WTC11 (cell line): ENCODE results near the gene ADK. TPM values are rescaled to one million over a fixed set of nuclear protein-coding genes. Genes with fewer than 3 reads are reported as not detected.
A peak's percentile ranks its signal among the peaks of the same experiment; 100 is the strongest.

Source experiments
- ATAC-seq: fragments of 200-7000 bp; cut with Tn5 transposase; 2 replicates; pipeline ENCODE4 v1.10.0; 2021; ENCODE audit warnings: mild to moderate bottlenecking, moderate library complexity
- CTCF ChIA-PET: fragments of 300-600 bp; sonication (Branson Sonifier 250); formaldehyde crosslinking; loops from one replicate; lab custom pipeline; 2021; ENCODE audit warnings: antibody characterized with exemption; lab: Charles Lee
- POLR2A ChIA-PET: fragments of 350-600 bp; sonication (Branson Sonifier 250); formaldehyde crosslinking; loops from one replicate; lab custom pipeline; 2021; ENCODE audit warnings: antibody characterized with exemption; lab: Charles Lee
- DNase-seq: peaks from one replicate; pipeline ENCODE4 v3.0.0; 2021; ENCODE audit warnings: low spot score
- H3K27ac Mint-ChIP-seq: 2 replicates; pipeline ENCODE4 v1.8.0; 2021; ENCODE audit warnings: mixed read lengths
- H3K27me3 Mint-ChIP-seq: 2 replicates; pipeline ENCODE4 v1.8.0; 2021; ENCODE audit warnings: low read depth, mild to moderate bottlenecking, moderate library complexity, mixed read lengths
- H3K36me3 Mint-ChIP-seq: 2 replicates; pipeline ENCODE4 v1.8.0; 2021; ENCODE audit warnings: mixed read lengths
- H3K4me1 Mint-ChIP-seq: 2 replicates; pipeline ENCODE4 v1.8.0; 2022; ENCODE audit warnings: mixed read lengths
- H3K4me3 Mint-ChIP-seq: 2 replicates; pipeline ENCODE4 v1.8.0; 2021; ENCODE audit warnings: mild to moderate bottlenecking, moderate library complexity, mixed read lengths
- H3K9me3 Mint-ChIP-seq: 2 replicates; pipeline ENCODE4 v1.8.0; 2021; ENCODE audit warnings: mixed read lengths
- FOXP1 ChIP-seq: sonication (generic); formaldehyde crosslinking; IDR thresholded peaks from 2 replicates; pipeline ENCODE4 v1.8.0; 2022; ENCODE audit warnings: missing genetic modification reagents, mild to moderate bottlenecking, moderate library complexity, borderline replicate concordance
- GRHL2 ChIP-seq: fragments of 250-450 bp; sonication (Bioruptor Pico); IDR thresholded peaks from 2 replicates; pipeline ENCODE4 v1.8.0; 2022; ENCODE audit warnings: mild to moderate bottlenecking, moderate library complexity; ENCODE audit not compliant: insufficient replicate concordance, severe bottlenecking
- NFE2L1 ChIP-seq: sonication (generic); formaldehyde crosslinking; IDR thresholded peaks from 2 replicates; pipeline ENCODE4 v1.8.1; 2023; ENCODE audit warnings: missing genetic modification reagents
- RELA ChIP-seq: sonication (generic); formaldehyde crosslinking; IDR thresholded peaks from 2 replicates; pipeline ENCODE4 v1.8.1; 2022; ENCODE audit warnings: missing genetic modification reagents, mild to moderate bottlenecking, borderline replicate concordance
- ZBTB21 ChIP-seq: sonication (generic); formaldehyde crosslinking; IDR thresholded peaks from 2 replicates; pipeline ENCODE4 v1.8.1; 2023; ENCODE audit warnings: mild to moderate bottlenecking, missing genetic modification reagents, borderline replicate concordance
- ZNF232 ChIP-seq: sonication (generic); formaldehyde crosslinking; IDR thresholded peaks from 2 replicates; pipeline ENCODE4 v1.8.0; 2022; ENCODE audit warnings: mild to moderate bottlenecking, missing genetic modification reagents
- ZNF416 ChIP-seq: fragments of 250-450 bp; sonication (Bioruptor Pico); IDR thresholded peaks from 2 replicates; pipeline ENCODE4 v1.9.0; 2021; ENCODE audit warnings: mild to moderate bottlenecking, inconsistent platforms
- ZNF671 ChIP-seq: fragments of 250-450 bp; sonication (Bioruptor Pico); IDR thresholded peaks from 2 replicates; pipeline ENCODE4 v1.8.0; 2021; ENCODE audit warnings: mild to moderate bottlenecking
- total RNA-seq: library from RNA; stranded (reverse); gene quantifications from 3 replicates; pipeline ENCODE4 v1.2.3, GENCODE V29; 2021
- TF ChIP-seq, protein P1 (sequence below): sonication (generic); formaldehyde crosslinking; IDR thresholded peaks from 2 replicates; pipeline ENCODE4 v1.8.1; 2023; ENCODE audit warnings: mild to moderate bottlenecking, missing genetic modification reagents
- TF ChIP-seq, protein P2 (sequence below): sonication (generic); formaldehyde crosslinking; conservative IDR thresholded peaks from 2 replicates; pipeline ENCODE4 v1.8.1; 2022; ENCODE audit warnings: mild to moderate bottlenecking, missing genetic modification reagents
- TF ChIP-seq, protein P3 (sequence below): sonication (generic); formaldehyde crosslinking; IDR thresholded peaks from 2 replicates; pipeline ENCODE4 v1.8.1; 2023; ENCODE audit warnings: mild to moderate bottlenecking, missing genetic modification reagents
- TF ChIP-seq, protein P4 (sequence below): sonication (generic); formaldehyde crosslinking; IDR thresholded peaks from 2 replicates; pipeline ENCODE4 v1.8.0; 2022; ENCODE audit warnings: mild to moderate bottlenecking, missing genetic modification reagents
- TF ChIP-seq, protein P5 (sequence below): sonication (generic); formaldehyde crosslinking; IDR thresholded peaks from 2 replicates; pipeline ENCODE4 v1.8.0; 2023; ENCODE audit warnings: missing genetic modification reagents
- TF ChIP-seq, protein P6 (sequence below): sonication (generic); formaldehyde crosslinking; IDR thresholded peaks from 2 replicates; pipeline ENCODE4 v1.8.1; 2022; ENCODE audit warnings: missing genetic modification reagents, borderline replicate concordance
- TF ChIP-seq, protein P7 (sequence below): sonication (generic); formaldehyde crosslinking; IDR thresholded peaks from 2 replicates; pipeline ENCODE4 v1.8.0; 2023; ENCODE audit warnings: mild to moderate bottlenecking, missing genetic modification reagents
- TF ChIP-seq, protein P8 (sequence below): sonication (generic); formaldehyde crosslinking; IDR thresholded peaks from 2 replicates; pipeline ENCODE4 v1.8.1; 2022; ENCODE audit warnings: low read depth, mild to moderate bottlenecking, moderate library complexity, missing genetic modification reagents, borderline replicate concordance

ADK gene
- total RNA-seq, 1 experiment from 2014 or later: 32.7 TPM

DNA sequence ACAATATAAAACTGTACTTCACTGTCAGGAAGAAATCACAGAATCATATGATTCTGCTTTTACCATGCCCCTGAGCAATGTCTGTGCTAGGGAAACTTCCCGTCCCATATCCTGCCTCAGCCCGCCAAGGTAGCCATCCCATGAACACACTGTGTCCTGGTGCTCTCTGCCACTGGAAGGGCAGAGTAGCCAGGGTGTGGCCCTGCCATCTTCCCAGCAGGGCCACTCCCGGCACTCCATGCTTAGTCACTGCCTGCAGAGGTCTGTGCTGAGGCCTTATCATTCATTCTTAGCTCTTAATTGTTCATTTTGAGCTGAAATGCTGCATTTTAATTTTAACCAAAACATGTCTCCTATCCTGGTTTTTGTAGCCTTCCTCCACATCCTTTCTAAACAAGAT lies 32.2 kb upstream of the ADK start:
- peak overlapping the region; percentile 54; the same call in 1 of the 2 replicates for H3K27ac Mint-ChIP-seq
- POLR2A ChIA-PET: no interaction called here
- peaks cover 76% of the 10 kb centered on the region for H3K36me3 Mint-ChIP-seq

More for the DNA sequence above, 32.2 kb upstream of the ADK start:
- DNase-seq (no peak), ATAC-seq (no peak)
- TF ChIP-seq, protein P1, sequence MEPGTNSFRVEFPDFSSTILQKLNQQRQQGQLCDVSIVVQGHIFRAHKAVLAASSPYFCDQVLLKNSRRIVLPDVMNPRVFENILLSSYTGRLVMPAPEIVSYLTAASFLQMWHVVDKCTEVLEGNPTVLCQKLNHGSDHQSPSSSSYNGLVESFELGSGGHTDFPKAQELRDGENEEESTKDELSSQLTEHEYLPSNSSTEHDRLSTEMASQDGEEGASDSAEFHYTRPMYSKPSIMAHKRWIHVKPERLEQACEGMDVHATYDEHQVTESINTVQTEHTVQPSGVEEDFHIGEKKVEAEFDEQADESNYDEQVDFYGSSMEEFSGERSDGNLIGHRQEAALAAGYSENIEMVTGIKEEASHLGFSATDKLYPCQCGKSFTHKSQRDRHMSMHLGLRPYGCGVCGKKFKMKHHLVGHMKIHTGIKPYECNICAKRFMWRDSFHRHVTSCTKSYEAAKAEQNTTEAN (CRISPR knock-in tag): no peak
- no peak for TF ChIP-seq GRHL2 (CRISPR knock-in tag)
- TF ChIP-seq, protein P2, sequence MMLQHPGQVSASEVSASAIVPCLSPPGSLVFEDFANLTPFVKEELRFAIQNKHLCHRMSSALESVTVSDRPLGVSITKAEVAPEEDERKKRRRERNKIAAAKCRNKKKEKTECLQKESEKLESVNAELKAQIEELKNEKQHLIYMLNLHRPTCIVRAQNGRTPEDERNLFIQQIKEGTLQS: no peak
- TF ChIP-seq, protein P3, sequence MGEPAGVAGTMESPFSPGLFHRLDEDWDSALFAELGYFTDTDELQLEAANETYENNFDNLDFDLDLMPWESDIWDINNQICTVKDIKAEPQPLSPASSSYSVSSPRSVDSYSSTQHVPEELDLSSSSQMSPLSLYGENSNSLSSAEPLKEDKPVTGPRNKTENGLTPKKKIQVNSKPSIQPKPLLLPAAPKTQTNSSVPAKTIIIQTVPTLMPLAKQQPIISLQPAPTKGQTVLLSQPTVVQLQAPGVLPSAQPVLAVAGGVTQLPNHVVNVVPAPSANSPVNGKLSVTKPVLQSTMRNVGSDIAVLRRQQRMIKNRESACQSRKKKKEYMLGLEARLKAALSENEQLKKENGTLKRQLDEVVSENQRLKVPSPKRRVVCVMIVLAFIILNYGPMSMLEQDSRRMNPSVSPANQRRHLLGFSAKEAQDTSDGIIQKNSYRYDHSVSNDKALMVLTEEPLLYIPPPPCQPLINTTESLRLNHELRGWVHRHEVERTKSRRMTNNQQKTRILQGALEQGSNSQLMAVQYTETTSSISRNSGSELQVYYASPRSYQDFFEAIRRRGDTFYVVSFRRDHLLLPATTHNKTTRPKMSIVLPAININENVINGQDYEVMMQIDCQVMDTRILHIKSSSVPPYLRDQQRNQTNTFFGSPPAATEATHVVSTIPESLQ (CRISPR knock-in tag): no peak
- TF ChIP-seq, protein P4, sequence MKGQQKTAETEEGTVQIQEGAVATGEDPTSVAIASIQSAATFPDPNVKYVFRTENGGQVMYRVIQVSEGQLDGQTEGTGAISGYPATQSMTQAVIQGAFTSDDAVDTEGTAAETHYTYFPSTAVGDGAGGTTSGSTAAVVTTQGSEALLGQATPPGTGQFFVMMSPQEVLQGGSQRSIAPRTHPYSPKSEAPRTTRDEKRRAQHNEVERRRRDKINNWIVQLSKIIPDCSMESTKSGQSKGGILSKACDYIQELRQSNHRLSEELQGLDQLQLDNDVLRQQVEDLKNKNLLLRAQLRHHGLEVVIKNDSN (CRISPR knock-in tag): no peak
- TF ChIP-seq, protein P5, sequence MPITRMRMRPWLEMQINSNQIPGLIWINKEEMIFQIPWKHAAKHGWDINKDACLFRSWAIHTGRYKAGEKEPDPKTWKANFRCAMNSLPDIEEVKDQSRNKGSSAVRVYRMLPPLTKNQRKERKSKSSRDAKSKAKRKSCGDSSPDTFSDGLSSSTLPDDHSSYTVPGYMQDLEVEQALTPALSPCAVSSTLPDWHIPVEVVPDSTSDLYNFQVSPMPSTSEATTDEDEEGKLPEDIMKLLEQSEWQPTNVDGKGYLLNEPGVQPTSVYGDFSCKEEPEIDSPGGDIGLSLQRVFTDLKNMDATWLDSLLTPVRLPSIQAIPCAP (CRISPR knock-in tag): no peak
- TF ChIP-seq ZNF416: no peak
- TF ChIP-seq, protein P6, sequence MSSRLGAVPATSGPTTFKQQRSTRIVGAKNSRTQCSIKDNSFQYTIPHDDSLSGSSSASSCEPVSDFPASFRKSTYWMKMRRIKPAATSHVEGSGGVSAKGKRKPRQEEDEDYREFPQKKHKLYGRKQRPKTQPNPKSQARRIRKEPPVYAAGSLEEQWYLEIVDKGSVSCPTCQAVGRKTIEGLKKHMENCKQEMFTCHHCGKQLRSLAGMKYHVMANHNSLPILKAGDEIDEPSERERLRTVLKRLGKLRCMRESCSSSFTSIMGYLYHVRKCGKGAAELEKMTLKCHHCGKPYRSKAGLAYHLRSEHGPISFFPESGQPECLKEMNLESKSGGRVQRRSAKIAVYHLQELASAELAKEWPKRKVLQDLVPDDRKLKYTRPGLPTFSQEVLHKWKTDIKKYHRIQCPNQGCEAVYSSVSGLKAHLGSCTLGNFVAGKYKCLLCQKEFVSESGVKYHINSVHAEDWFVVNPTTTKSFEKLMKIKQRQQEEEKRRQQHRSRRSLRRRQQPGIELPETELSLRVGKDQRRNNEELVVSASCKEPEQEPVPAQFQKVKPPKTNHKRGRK: no peak
- TF ChIP-seq, protein P7, sequence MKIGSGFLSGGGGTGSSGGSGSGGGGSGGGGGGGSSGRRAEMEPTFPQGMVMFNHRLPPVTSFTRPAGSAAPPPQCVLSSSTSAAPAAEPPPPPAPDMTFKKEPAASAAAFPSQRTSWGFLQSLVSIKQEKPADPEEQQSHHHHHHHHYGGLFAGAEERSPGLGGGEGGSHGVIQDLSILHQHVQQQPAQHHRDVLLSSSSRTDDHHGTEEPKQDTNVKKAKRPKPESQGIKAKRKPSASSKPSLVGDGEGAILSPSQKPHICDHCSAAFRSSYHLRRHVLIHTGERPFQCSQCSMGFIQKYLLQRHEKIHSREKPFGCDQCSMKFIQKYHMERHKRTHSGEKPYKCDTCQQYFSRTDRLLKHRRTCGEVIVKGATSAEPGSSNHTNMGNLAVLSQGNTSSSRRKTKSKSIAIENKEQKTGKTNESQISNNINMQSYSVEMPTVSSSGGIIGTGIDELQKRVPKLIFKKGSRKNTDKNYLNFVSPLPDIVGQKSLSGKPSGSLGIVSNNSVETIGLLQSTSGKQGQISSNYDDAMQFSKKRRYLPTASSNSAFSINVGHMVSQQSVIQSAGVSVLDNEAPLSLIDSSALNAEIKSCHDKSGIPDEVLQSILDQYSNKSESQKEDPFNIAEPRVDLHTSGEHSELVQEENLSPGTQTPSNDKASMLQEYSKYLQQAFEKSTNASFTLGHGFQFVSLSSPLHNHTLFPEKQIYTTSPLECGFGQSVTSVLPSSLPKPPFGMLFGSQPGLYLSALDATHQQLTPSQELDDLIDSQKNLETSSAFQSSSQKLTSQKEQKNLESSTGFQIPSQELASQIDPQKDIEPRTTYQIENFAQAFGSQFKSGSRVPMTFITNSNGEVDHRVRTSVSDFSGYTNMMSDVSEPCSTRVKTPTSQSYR (CRISPR knock-in tag): no peak
- TF ChIP-seq, protein P8, sequence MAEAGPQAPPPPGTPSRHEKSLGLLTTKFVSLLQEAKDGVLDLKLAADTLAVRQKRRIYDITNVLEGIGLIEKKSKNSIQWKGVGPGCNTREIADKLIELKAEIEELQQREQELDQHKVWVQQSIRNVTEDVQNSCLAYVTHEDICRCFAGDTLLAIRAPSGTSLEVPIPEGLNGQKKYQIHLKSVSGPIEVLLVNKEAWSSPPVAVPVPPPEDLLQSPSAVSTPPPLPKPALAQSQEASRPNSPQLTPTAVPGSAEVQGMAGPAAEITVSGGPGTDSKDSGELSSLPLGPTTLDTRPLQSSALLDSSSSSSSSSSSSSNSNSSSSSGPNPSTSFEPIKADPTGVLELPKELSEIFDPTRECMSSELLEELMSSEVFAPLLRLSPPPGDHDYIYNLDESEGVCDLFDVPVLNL (CRISPR knock-in tag): no peak
- no peak for TF ChIP-seq FOXP1 (CRISPR knock-in tag)
- TF ChIP-seq NFE2L1: no peak
- no peak for TF ChIP-seq RELA (CRISPR knock-in tag)
- no peak for TF ChIP-seq ZBTB21
- TF ChIP-seq ZNF232 (CRISPR knock-in tag): no peak
- no peak for TF ChIP-seq ZNF671
- CTCF ChIA-PET: no interaction called here
- H3K4me3 Mint-ChIP-seq: no peak overlapping the region
- H3K9me3 Mint-ChIP-seq: no peaks in the 10 kb centered on the region
- no peaks in the 10 kb centered on the region for H3K27me3 Mint-ChIP-seq
- H3K4me1 Mint-ChIP-seq: peaks cover 2% of the 10 kb centered on the region; the same call in 1 of the 2 replicates
